K562 (cell line): ENCODE data around the gene MAPK4.

ENCODE experiments used
- CHD2 ChIP-seq: IDR thresholded peaks from 2 replicates; pipeline ENCODE4 v1.6.1; 2011; ENCODE audit warnings: low read depth, low read length
- HINFP ChIP-seq: fragments of 450-650 bp; conservative IDR thresholded peaks from 2 replicates; pipeline ENCODE4 v1.6.1; 2016; ENCODE audit warnings: missing genetic modification characterization, low read depth, mild to moderate bottlenecking, control low read depth, missing compliant biosample characterization
- RERE ChIP-seq: sonication (generic); formaldehyde crosslinking; IDR thresholded peaks from 2 replicates; pipeline ENCODE4 v1.8.0; 2023; ENCODE audit warnings: missing genetic modification reagents, mild to moderate bottlenecking, borderline replicate concordance
- U2AF1 ChIP-seq: fragments of 200-400 bp; formaldehyde crosslinking; optimal IDR thresholded peaks from 2 replicates; pipeline ENCODE3; 2017; ENCODE audit warnings: mild to moderate bottlenecking, low read depth, low read length, moderate library complexity
- ZNF644 ChIP-seq: fragments of 200-800 bp; sonication (Bioruptor generic); IDR thresholded peaks from 2 replicates; pipeline ENCODE4 v1.6.1; 2016; ENCODE audit warnings: low read depth, missing genetic modification characterization, missing compliant biosample characterization
- TF ChIP-seq, protein P1 (sequence below): sonication (generic); formaldehyde crosslinking; IDR thresholded peaks from 2 replicates; pipeline ENCODE4 v1.9.0; 2022; ENCODE audit warnings: mild to moderate bottlenecking, missing genetic modification reagents

DNA sequence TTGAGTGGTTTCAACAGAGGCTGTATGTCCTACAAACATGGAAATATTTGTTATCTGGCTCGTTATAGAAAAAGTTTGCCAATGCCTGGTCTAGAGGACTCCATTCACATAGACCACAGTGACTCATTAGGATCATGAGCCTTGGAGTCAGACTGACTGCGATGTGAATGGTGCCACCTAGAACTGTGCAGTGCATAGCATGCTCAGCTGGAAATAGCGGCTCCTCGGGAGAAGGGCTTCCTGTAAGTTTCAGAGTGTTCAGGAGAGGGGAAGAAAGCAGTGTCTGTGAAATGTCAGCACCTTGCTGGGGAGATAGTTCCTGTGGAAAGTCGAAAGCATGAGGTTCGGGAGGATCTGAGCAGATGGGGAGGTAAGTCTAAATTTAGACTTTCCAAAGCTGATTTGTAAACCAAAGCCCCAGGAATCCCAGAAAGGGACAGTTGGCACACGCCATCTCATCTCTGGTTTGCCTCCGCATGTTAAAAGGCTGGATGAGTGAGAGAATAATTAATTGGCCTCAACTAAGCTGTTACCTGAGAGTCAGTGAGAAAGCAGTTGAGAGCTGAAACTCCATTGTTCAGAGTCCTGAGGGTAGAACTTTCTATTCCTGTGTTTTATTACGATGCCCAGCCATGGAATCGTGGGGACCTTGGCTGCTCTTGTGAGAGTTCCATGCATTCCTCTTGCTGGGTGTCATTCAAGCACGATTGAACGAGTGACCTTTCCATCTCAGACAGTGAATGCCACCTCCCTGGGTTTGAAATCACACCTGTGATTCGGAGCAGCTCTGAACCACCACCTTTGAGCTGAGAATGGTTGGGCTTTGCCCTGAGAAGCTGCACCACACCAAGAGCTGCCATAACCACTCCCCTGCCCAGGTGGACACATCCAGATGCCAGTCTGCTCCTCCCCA, 99.5 kb downstream of the MAPK4 start:
- no peak for TF ChIP-seq HINFP (tag)
- no peak for TF ChIP-seq CHD2
- TF ChIP-seq, protein P1, sequence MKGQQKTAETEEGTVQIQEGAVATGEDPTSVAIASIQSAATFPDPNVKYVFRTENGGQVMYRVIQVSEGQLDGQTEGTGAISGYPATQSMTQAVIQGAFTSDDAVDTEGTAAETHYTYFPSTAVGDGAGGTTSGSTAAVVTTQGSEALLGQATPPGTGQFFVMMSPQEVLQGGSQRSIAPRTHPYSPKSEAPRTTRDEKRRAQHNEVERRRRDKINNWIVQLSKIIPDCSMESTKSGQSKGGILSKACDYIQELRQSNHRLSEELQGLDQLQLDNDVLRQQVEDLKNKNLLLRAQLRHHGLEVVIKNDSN (CRISPR knock-in tag), result no peak
- TF ChIP-seq RERE (CRISPR knock-in tag), result no peak
- no peak for TF ChIP-seq U2AF1
- TF ChIP-seq ZNF644, result no peak
